ENCODE measurements around the gene C1orf52.

The C1orf52 gene

DNA sequence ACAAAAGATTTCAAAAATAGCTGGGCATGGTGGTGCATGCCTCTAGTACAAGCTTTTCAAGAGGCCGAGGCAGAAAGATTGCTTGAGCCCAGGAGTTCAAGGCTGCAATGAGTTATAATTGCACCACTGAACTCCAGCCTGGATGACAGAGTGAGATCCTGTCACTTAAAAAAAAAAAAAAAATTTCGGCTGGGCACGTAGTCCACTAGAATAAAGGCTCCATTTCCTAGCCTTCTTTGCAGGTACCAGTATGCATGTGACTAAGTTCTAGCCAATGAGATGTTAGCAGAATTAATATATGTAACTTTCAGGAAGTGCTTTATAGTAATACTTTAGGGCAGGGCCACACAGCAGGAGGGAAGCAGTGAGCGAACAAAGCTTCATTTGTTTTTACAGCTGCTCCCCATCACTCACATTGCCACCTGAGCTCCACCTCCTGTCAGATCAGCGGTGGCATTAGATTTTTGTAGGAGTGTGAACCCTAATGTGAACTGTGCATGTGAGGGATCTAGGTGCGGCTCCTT is 29.8 kb downstream of the C1orf52 start:
- DNase-seq (ENCODE audit: low spot score), result no peak

DNA sequence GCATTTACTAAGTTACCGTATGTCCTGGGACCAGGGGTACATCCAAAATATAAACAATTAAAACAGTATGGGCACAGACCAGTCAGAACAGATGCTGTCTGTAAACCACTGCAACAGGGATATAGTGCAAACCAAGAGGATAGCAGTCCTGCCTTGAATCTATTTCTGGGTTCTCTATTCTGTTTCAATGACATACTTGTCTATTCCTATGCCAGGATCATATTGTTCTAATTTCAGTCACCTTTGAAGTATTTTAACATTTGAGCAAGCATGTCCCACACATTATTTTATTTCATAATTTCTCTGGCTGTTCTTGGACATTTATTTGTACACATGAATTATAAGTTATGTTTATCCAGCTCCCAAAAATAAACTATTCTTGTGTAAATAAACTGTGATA is 30.5 kb downstream of the C1orf52 start:
- no peak for DNase-seq (ENCODE audit: low spot score)

DNA sequence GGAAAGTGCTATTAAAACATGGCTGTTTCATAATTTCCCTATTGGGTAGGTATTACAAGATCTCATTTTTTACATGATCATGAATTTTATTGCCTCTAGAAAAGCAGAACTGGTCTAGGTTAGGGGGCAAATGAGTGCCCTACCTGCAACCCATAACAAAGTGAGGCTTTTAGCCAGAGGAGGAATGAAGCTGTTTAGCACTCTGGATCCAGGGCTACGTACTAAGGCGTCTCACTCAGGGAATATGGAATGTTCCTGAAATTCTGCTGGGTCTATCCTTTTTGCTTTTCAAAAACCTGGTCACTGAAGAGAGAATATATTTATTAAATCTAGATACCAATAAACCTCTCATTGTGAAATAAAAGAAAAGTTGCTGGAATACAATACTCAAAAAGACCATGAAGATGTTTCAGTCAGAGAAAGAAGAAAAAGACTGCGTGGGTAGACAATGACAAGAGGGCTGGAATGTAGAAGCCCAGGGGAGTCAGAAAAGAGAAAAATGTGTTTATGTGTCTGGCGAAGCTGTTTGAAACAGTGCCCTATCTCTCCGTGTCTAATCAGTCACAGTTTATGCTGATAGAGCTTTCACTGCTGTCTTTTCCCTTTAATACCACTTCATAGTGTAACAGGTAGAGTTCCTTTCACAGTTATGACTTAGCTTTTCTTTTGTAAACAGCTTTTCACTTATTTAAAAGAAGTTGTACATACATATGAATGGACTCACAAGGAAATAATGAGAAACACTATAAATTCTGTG is 33.7 kb downstream of the C1orf52 start:
- no peak for DNase-seq (ENCODE audit: low spot score)

DNA sequence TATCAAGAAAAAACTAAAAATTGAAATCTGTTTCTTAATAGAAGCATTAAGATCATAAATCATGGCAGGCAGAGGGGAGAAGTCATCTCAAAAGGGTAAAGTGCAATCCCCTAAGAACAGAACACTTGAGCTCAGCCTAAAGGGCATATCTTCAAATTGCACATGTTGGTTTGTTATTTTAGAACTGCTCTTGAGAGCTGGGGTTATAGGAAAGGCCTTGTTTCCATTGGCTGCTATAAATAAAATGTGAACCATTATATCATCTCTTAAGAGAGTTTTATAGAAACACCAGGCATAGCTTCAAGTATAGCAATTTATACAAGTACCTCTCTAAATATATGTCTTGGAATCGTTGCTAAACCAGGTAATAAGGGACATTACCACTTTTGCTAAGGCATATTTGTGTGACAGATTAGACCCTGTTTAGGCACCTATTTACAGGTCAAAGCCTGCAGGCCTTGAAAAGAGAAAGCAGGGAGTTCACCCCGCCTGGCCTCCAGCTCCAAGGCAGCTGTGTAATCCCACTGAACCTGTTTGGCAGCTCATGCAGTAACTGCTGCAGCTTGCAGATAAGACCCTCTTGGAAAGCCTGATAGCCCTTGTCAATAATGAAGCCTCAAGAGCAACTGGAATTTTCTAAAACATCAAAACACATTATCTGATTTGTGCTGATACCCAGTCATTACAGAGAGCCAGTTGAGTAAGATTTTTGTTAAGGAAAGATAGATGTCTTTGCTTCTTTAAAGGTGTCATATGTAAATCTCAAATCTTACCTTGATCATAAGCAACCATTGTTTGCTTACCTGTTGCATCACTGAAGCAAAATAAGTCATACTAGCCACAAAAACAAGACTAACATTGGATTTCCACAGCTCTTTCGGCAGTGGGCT is 34.5 kb downstream of the C1orf52 start:
- peak; percentile 54 for DNase-seq (ENCODE audit: low spot score)

DNA sequence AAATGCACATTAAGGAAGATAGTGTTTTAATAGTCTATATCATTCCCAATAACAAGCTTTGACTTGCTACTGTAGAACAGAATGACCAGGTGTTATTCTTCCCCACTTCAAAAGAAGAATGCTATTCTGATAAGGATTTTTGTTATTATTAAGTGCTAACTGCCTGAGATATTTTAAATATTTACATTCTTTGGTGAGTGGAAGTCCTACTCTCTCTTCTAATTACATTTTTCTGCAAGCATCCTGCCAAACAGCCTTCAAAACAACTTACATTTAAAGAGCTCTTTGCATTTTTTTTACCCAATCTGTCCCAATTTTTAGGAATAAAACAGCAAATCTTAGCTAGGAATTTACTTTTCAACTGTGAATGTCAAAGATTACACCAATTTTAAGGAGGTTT is 35.2 kb downstream of the C1orf52 start:
- DNase-seq (ENCODE audit: low spot score), result no peak

DNA sequence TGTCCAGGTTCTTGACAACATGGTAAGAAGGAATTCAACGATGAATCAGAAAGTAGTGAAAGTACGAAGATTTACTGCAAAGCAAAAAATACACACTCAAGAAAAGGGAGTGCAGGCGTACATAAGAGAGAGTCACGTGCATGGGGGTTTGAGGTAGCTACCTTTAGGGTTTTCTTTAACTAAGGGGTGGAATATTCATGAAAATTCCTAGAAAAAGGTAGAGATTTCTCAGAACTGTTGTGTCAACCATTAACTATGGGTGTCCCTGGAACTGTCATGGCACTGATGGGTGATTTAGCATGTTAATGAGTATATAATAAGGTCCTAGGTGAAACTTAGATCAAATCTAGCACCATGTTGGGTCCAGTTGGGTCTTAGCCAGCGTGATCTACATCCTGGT is 36.1 kb downstream of the C1orf52 start:
- no peak for DNase-seq (ENCODE audit: low spot score)

DNA sequence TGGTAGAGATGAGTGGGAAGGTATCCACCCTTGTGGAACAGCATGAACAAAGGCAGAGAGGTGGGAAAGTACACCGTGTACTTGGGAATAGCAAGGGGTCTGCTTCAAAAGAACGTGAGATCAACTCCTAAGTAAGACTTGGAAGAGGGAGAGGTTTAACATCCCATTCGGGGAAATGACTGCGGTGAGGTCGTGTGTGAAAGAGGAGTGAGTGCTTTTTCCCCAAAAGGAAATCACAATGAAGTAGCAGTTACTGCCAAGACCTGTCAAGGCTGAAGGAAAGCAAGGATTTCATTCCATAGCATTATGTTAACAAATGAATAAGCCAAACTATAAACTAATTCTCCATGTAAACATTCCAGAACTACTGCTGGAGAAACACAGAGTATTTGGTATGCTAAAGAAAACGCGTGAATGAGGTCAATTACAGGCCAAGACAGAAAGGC is 38.7 kb downstream of the C1orf52 start:
- DNase-seq (ENCODE audit: low spot score), result no peak

DNA sequence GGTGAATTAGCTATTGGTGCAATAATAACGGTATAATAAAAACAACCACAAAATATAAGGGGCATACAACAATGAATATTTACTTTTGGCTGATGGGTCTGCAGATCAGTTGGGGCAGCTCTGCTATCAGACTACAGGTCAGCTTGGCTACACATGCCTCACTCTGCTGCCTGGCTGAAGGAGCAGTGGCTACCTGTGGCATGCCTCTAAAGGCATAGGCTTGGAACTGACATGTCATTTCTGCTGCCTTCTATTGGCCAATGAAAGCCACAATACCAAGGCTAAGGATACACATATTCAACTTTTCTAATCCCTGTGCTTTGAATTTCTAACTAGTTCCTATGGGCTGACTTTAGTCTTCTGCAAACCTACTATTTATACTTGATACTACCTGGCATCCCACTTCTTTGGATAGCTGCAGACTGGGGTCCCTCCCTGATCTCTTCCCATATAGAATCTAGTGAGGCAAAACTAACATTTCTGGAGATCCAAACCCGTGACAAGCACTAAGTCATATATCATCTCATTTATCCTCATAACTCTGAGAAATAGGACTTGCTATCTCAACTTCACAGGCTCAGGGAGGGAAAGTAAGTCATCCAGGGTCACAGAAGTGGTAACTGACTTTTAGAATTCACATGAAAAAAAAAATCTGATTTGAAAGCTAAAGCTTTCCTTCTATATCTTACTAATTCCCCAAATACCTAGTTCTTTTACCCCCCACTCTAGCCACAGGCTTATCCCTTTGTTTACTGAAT is 39.4 kb downstream of the C1orf52 start:
- no peak for DNase-seq (ENCODE audit: low spot score)

DNA sequence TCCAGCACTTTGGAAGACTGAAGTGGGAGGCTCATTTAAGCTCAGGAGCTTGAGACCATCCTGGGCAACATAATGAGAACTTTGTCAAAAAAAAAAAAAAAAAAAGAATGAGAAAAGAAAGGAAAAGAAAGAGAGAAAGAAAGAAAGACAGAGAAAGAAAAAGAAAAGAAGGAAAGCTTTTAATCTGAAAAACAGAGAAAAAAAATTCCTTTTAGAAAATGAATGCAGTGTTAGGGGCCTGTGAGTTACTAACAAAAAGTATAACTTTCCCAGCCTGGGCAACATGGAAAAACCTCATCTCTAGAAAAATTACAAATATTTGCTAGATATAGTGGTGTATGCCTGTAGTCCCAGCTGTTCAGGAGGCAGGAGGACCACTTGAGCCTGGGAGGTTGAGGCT is 42.8 kb downstream of the C1orf52 start:
- no peak for DNase-seq (ENCODE audit: low spot score)

DNA sequence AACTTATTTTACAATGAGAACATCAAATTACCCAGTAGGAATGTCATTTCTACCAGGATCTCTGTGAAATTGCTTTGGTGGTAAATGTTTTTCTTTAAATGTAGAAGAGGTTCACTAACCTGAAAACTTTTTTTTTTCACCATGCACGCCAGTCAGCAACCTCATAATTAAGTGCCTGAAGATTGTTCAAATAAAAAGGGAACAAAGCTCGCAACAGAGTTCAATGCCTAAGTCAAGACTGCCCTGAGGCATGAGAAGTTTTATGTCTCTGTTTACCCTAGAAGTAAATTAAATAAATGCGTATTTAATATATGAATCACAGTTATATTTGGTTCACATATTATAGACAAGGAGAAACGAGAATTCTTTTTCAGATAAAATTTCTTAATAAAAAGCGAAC is 44.8 kb downstream of the C1orf52 start:
- no peak for DNase-seq (ENCODE audit: low spot score)

DNA sequence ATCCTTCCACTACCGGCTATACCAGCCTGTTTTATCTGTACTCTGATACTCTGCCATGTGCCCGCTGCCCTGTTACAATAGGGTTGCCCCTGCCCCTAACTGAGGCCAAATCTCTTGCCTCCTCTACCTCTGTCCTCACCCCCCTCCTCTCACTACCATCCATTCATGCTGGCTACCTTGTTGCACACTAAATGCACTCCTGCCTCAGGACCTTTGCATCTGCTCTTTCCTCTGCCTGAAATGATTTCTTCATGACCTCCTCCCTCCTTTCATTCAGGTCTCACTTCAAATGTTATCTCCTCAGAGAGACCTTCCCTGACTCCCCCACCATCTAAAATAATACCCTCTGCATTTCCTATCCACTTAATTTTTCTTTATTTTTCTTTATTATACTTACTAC is 51.0 kb downstream of the C1orf52 start:
- no peak for DNase-seq (ENCODE audit: low spot score)

DNA sequence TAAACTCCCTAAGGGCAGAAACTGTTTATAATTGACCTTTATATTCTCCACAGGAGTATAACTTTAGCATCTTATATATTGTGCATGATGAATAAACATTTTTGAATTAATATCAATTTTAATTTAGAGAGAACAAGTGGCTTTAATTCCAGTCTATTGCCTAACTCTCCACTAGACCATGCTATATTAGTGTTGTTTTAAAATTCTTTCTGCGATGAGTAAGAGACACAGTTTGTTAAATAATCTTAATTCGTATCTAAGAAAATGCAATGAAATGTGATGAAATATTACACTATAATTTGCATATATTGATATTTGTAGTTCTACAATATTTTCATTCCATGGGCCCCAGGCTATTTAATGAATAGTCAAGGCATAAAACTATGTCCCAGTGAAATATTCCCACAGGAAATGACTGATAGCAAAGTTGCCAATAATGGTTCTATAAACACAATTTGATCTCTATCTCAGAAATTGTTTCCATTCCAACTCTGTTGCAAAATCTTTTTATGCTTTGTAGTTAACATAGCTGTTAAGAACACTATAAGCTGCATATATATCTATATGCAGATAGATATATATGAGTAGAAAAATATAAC is 55.8 kb downstream of the C1orf52 start:
- DNase-seq (ENCODE audit: low spot score), result no peak

DNA sequence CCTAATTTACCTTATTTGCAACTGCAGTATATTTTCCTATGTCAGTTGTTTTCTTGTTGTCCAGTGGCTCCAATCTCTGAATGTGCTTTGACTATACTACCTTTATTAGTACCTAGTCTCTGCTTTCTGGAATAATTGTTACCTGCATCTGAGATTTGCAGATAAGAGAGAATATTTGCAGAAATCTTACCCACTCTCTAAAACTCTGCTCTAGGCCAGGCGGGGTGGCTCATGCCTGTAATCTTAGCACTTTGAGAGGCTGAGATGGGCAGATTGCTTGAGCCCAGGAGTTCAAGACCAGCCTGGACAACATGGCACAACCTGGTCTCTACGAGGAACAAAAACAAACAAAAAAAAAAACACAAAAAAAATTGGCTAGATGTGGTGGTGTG is 56.6 kb downstream of the C1orf52 start:
- no peak for DNase-seq (ENCODE audit: low spot score)

DNA sequence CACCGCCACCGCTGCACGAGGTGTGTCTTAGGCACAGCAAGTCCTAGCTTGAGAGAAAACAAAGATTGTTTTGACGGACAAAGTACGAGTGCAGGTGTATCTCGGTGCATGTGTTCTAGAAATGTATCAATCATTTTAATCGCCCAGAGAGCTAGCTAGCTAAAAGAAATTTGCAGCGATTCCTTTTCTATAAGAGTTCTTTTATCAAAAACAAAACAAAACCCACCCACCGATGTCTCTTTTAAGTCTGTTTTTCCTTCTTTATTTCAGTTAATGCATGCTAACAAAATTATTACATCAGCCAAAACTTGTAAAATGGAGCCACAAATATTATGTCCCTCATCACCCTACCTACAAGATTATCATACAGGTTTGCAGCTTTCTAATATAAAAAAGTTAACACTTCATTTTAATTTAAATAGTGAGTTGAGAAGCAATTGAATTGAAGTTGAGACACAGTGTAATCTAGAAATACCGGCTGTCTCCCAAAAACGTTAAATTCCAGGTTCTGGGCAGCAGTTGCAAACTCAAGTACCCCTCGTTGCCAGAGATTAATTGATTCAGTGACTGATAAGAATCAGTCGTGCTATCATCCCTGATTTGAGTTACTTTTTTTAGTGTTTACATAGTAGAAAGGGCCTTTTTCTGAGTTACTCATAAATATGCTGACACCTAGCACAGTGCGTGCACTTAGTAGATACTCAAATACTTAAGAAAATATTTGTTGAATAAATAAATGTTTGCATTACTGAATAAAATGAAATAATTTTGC is 57.2 kb downstream of the C1orf52 start:
- no peak for DNase-seq (ENCODE audit: low spot score)

DNA sequence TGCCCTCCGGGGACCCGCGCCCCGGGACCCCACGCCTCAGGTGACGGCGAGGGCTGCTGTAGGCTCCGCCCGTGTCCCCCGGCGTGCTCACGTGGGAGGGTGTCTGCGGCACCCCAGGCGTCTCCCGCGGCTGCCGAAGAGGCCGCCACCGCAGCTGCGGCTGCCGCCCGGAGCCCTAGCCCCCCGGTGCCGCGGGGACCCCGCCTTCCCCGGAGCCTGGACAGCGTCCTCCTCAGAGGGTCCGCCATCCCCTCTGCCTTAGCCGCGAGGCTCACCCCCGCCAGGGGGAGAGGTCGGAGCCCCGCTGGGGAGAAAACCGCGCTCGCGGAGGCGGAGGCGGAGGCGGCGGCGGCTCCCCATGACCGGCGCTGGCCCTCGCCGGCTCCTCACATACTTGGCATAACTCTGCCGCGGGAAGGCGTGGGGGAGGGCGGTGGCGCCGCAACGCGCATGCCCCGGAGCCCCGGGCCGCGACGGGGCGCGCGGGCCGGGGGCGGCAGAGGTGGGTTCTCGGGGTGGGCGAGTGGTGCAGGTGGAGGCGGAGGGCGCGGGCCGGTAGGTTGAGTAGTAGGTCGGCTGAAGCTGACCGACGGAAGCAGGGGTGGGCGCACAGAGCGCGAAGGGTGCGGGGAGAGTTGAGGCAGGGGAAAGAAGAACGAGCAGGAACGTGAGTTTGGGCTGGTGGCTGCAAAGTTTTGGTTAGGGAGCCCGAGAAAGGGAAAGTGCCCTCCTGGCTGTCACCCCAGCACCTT is 57.9 kb downstream of the C1orf52 start:
- DNase-seq (ENCODE audit: low spot score), result peak; percentile 27

DNA sequence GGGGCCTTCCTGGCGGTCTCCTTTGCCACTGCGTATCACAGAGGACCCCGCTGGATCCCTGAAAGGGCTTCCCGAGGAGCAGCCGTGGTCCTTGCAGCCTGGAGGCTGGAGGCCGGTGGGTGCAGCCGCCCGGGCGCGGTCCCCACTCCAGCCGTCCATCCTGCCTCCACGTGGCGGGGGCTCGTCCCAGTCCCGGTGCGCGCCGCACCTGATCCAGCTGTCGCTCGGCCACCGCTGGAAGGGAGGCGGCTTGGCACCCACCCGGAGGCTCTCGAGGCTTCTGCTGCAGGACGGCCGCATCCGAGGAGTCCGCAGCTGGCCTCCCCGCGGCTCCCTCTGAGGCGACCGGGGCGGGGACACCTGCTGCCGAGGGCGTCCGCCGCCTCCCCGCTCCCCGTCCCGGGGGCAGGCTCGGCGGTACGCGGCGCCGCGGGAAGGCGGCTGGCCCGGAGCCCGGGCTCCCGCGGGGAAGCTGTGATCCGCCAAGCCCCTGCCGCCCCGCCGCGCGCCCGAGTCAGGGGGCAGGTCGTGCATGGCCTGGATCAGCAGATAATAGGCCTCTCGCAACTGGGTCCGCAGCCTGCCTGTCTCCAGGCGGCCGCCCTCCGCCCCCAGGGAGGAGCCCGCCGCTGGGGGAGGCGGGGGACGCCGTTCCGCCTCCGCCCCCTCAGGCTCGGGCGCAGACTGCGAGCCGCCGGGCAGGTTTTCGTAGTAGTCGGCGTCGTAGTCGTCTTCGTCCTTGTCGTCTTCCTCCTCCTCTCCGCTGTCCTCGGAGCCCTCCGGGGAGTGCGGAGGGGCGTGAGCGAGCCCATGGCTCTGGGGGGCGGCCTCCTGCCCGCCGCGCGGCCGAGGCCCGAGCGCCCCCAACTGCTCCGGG is 58.8 kb downstream of the C1orf52 start, which contains the start of gene SYDE2:
SYDE2 (minus strand) TSS at position 554 of the 877 bp plus-strand sequence; CDS start at position 534, 20 bp downstream.
- DNase-seq (ENCODE audit: low spot score), result peak; percentile 42

Data from hematopoietic multipotent progenitor cell treated with erythropoietin and hydrocortisone succinate and interleukin-3 and kit ligand, for 15 days (in vitro differentiated cells).